HEK293 (cell line): ENCODE measurements around the gene KCNK1.

Experiments used
- CTCF ChIA-PET: fragments of 350-600 bp; formaldehyde crosslinking; extraction: SDS; loops from one replicate; lab custom pipeline; 2021; ENCODE audit warnings: antibody characterized with exemption; lab: Yijun Ruan, JAX
- POLR2A ChIA-PET: fragments of 300-600 bp; formaldehyde crosslinking; extraction: SDS; loops from one replicate; lab custom pipeline; 2020; ENCODE audit warnings: antibody characterized with exemption, inconsistent platforms; lab: Yijun Ruan, JAX
- H3K27ac ChIP-seq: fragments of 200-500 bp; sonication (Bioruptor generic); 2 replicates; pipeline ENCODE4 v1.5.1; 2014; ENCODE audit warnings: low read depth, low read length, control low read depth, inconsistent platforms; ENCODE audit errors: extremely low read depth
- H3K36me3 ChIP-seq, 2 experiments: fragments of 200-500 bp in 1 of 2; sonication (Bioruptor generic) in 1 of 2; 1 replicate in 1 of 2; 2 replicates in 1 of 2; pipeline ENCODE4 v1.5.1; 2014 to 2017; ENCODE audit warnings: inconsistent platforms in 2 of 2, low read length in 2 of 2; ENCODE audit not compliant: control insufficient read depth in 2 of 2, insufficient read depth in 1 of 2
- H3K4me1 ChIP-seq: fragments of 200-500 bp; sonication (Bioruptor generic); 2 replicates; pipeline ENCODE4 v1.5.1; 2014; ENCODE audit warnings: mild to moderate bottlenecking, low read length, inconsistent platforms; ENCODE audit not compliant: control insufficient read depth, insufficient read depth
- H3K4me3 ChIP-seq: 2 replicates; pipeline ENCODE4 v1.5.1; 2011; ENCODE audit warnings: low read depth, mild to moderate bottlenecking, control low read depth, low read length, moderate library complexity
- H3K9me3 ChIP-seq: fragments of 200-500 bp; sonication (Bioruptor generic); 2 replicates; pipeline ENCODE4 v1.5.1; 2014; ENCODE audit warnings: low read depth, low read length, inconsistent platforms; ENCODE audit not compliant: control insufficient read depth, insufficient read depth
- ATF2 ChIP-seq: fragments of 450-650 bp; formaldehyde crosslinking; IDR thresholded peaks from 2 replicates; pipeline ENCODE4 v1.5.1; 2016; ENCODE audit warnings: missing biosample characterization, missing genetic modification characterization, low read depth
- BCL6B ChIP-seq: fragments of 450-650 bp; formaldehyde crosslinking; IDR thresholded peaks from 2 replicates; pipeline ENCODE4 v1.5.1; 2017; ENCODE audit warnings: missing biosample characterization, missing genetic modification characterization
- GLIS2 ChIP-seq: fragments of 450-650 bp; formaldehyde crosslinking; IDR thresholded peaks from 2 replicates; pipeline ENCODE4 v1.5.1; 2016; ENCODE audit warnings: missing biosample characterization, missing genetic modification characterization
- HOXA7 ChIP-seq: sonication (generic); formaldehyde crosslinking; IDR thresholded peaks from 2 replicates; pipeline ENCODE4 v1.8.1; 2022; ENCODE audit warnings: missing genetic modification reagents, borderline replicate concordance
- KLF7 ChIP-seq: fragments of 450-650 bp; formaldehyde crosslinking; IDR thresholded peaks from 2 replicates; pipeline ENCODE4 v1.5.1; 2016; ENCODE audit warnings: missing biosample characterization, missing genetic modification characterization, borderline replicate concordance
- REST ChIP-seq: fragments of 450-650 bp; formaldehyde crosslinking; IDR thresholded peaks from 2 replicates; pipeline ENCODE4 v1.5.1; 2016; ENCODE audit warnings: missing biosample characterization, missing genetic modification characterization
- YY1 ChIP-seq: fragments of 450-650 bp; formaldehyde crosslinking; IDR thresholded peaks from 2 replicates; pipeline ENCODE4 v1.5.1; 2018; ENCODE audit warnings: missing biosample characterization, missing genetic modification characterization
- ZFP3 ChIP-seq: fragments of 450-650 bp; formaldehyde crosslinking; IDR thresholded peaks from 2 replicates; pipeline ENCODE4 v1.5.1; 2016; ENCODE audit warnings: low read depth, missing biosample characterization, missing genetic modification characterization
- ZNF114 ChIP-seq: fragments of 450-650 bp; formaldehyde crosslinking; IDR thresholded peaks from 2 replicates; pipeline ENCODE4 v1.5.0; 2017; ENCODE audit warnings: missing biosample characterization, missing genetic modification characterization
- ZNF169 ChIP-seq: fragments of 450-650 bp; formaldehyde crosslinking; IDR thresholded peaks from 2 replicates; pipeline ENCODE4 v1.5.1; 2016; ENCODE audit warnings: missing biosample characterization, missing genetic modification characterization
- ZNF239 ChIP-seq: fragments of 450-650 bp; formaldehyde crosslinking; IDR thresholded peaks from 2 replicates; pipeline ENCODE4 v1.5.1; 2016; ENCODE audit warnings: missing biosample characterization, missing genetic modification characterization
- ZNF416 ChIP-seq: fragments of 450-650 bp; formaldehyde crosslinking; IDR thresholded peaks from 2 replicates; pipeline ENCODE4 v1.5.1; 2016; ENCODE audit warnings: missing biosample characterization, missing genetic modification characterization
- ZNF513 ChIP-seq: fragments of 450-650 bp; IDR thresholded peaks from 2 replicates; pipeline ENCODE4 v1.5.1; 2018; ENCODE audit warnings: missing biosample characterization, missing genetic modification characterization
- ZNF530 ChIP-seq: fragments of 450-650 bp; formaldehyde crosslinking; IDR thresholded peaks from 2 replicates; pipeline ENCODE4 v1.5.1; 2016; ENCODE audit warnings: low read depth, missing biosample characterization, missing genetic modification characterization
- ZNF548 ChIP-seq: fragments of 450-650 bp; formaldehyde crosslinking; IDR thresholded peaks from 2 replicates; pipeline ENCODE4 v1.5.1; 2016; ENCODE audit warnings: missing biosample characterization, missing genetic modification characterization
- ZNF560 ChIP-seq: fragments of 450-650 bp; formaldehyde crosslinking; IDR thresholded peaks from 2 replicates; pipeline ENCODE4 v1.5.1; 2017; ENCODE audit warnings: missing biosample characterization, missing genetic modification characterization, borderline replicate concordance
- ZNF596 ChIP-seq: fragments of 450-650 bp; IDR thresholded peaks from 2 replicates; pipeline ENCODE4 v1.5.0; 2018; ENCODE audit warnings: missing biosample characterization, mild to moderate bottlenecking, missing genetic modification characterization, moderate library complexity
- ZNF624 ChIP-seq: fragments of 450-650 bp; formaldehyde crosslinking; IDR thresholded peaks from 2 replicates; pipeline ENCODE4 v1.5.1; 2017; ENCODE audit warnings: missing biosample characterization, missing genetic modification characterization
- ZNF639 ChIP-seq: fragments of 450-650 bp; formaldehyde crosslinking; IDR thresholded peaks from 2 replicates; pipeline ENCODE4 v1.5.1; 2016; ENCODE audit warnings: missing biosample characterization, missing genetic modification characterization
- ZNF747 ChIP-seq: fragments of 450-650 bp; formaldehyde crosslinking; IDR thresholded peaks from 2 replicates; pipeline ENCODE4 v1.5.1; 2016; ENCODE audit warnings: missing biosample characterization, missing genetic modification characterization
- ZNF792 ChIP-seq: fragments of 450-650 bp; formaldehyde crosslinking; IDR thresholded peaks from 2 replicates; pipeline ENCODE4 v1.5.1; 2016; ENCODE audit warnings: missing biosample characterization, missing genetic modification characterization
- ZSCAN16 ChIP-seq: fragments of 450-650 bp; formaldehyde crosslinking; IDR thresholded peaks from 2 replicates; pipeline ENCODE4 v1.5.1; 2016; ENCODE audit warnings: missing biosample characterization, missing genetic modification characterization
- ZSCAN18 ChIP-seq: fragments of 450-650 bp; formaldehyde crosslinking; IDR thresholded peaks from 2 replicates; pipeline ENCODE4 v1.5.1; 2016; ENCODE audit warnings: missing biosample characterization, missing genetic modification characterization

Gene KCNK1

GRCh38 chr1:233569636-233570035 is 44.3 kb upstream of the KCNK1 start:
- H3K36me3 ChIP-seq: no peaks in the 10 kb centered on the region
- no peaks in the 10 kb centered on the region for H3K9me3 ChIP-seq
- no peaks in the 10 kb centered on the region for H3K4me1 ChIP-seq
- ChIA-PET POLR2A (no interaction called here), CTCF (interaction anchor here (0.7 kb wide), 2 partner anchors 96 to 159 kb away, joined by 3 read pairs; no protein-coding TSS in a partner anchor)
- TF ChIP-seq HOXA7: no peak
- TF ChIP-seq ZNF624 (tag by site-specific recombination): no peak
- no peak for TF ChIP-seq GLIS2 (tag by site-specific recombination)
- no peak for TF ChIP-seq ZNF548 (tag by site-specific recombination)
- no peak for TF ChIP-seq YY1 (tag by site-specific recombination)
- TF ChIP-seq REST: no peak
- TF ChIP-seq ZNF596 (tag by site-specific recombination): no peak
- TF ChIP-seq ZNF239: no peak
- TF ChIP-seq ZNF792 (tag by site-specific recombination): no peak
- TF ChIP-seq BCL6B (tag by site-specific recombination): no peak
- TF ChIP-seq ZNF416 (tag by site-specific recombination): no peak
- no peak overlapping the region for H3K27ac ChIP-seq
- no peak overlapping the region for H3K4me3 ChIP-seq

- CTCF ChIA-PET: interaction anchor here (0.7 kb wide), 1 partner anchor 159 kb away, joined by 3 read pairs; no protein-coding TSS in a partner anchor
- no peaks in the 10 kb centered on the region for H3K36me3 ChIP-seq
- no peaks in the 10 kb centered on the region for H3K4me1 ChIP-seq
- no peaks in the 10 kb centered on the region for H3K9me3 ChIP-seq
- POLR2A ChIA-PET: no interaction called here
- TF ChIP-seq ATF2 (tag by site-specific recombination) (no peak), ZNF639 (no peak)
- H3K4me3 ChIP-seq: no peak overlapping the region
- no peak overlapping the region for H3K27ac ChIP-seq
Measured at GRCh38 chr1:233570216-233570615, 43.7 kb upstream of the KCNK1 start.

GRCh38 chr1:233570706-233571105 is 43.2 kb upstream of the KCNK1 start:
- no peak overlapping the region for H3K27ac ChIP-seq
- H3K4me1 ChIP-seq: no peaks in the 10 kb centered on the region
- H3K9me3 ChIP-seq: no peaks in the 10 kb centered on the region
- no peaks in the 10 kb centered on the region for H3K36me3 ChIP-seq
- ChIA-PET POLR2A (no interaction called here), CTCF (no interaction called here)
- H3K4me3 ChIP-seq: no peak overlapping the region
- TF ChIP-seq ZFP3 (tag by site-specific recombination) (no peak), ZNF530 (tag by site-specific recombination) (no peak), ZNF114 (tag by site-specific recombination) (no peak), ZNF747 (tag by site-specific recombination) (no peak), ZNF169 (no peak), KLF7 (tag by site-specific recombination) (no peak), ZSCAN16 (no peak), ZNF513 (tag by site-specific recombination) (no peak), ZNF560 (no peak), ZSCAN18 (tag by site-specific recombination) (no peak)
